OCI-LY1 (cell line): ENCODE results near the gene ZBTB32.

Experiments used
- EZH2 ChIP-seq: fragments of 200-600 bp; sonication (generic), shearing (Covaris generic); IDR thresholded peaks from 2 replicates; pipeline ENCODE4 v1.8.0; 2017; ENCODE audit warnings: borderline replicate concordance, mixed run types, mild to moderate bottlenecking, antibody characterized with exemption, low read length, moderate library complexity, mixed read lengths
- TF ChIP-seq, protein P1 (sequence below): fragments of 200-600 bp; sonication (generic), shearing (Covaris generic); IDR thresholded peaks from 2 replicates; pipeline ENCODE4 v1.5.1; 2017; ENCODE audit warnings: mild to moderate bottlenecking, antibody characterized with exemption, low read length, moderate library complexity, mixed read lengths

DNA sequence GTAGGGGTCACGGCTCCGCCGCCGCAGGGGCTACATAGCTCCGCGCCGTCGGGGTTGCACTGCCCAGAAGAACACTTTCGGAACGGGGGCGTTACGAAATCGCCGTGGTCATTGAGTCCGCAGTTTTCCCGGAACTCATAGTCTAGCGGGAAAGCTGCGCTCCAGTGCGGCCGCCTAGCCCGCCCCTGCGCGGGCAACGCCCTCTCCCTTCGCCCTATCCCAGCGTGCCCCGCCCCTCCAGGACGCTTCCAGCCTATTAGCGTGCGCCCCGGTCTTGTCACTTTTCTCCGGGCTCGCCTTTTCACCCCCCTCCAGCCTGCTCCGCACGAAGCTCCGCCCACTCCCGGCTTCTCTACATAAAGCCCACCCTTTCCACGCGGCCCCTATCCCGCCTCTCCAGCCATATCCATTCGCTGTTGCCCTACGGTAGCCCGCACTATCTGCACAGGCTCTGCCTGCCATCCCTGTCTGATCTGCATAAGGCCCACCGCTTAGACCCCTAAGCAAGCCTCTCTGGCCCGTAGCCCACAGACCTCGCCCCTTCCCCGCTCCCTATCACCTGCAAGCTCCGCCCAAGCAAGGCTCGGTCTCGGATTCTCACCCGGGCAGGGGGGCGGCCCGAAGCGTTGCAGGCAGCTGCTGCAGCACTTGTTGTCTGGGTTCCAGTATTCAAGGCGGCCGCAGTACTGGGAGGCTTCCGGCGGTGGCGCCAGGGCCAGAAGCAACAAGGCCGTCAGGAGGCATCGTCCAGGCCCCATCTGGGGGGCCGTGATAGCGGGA lies 36.3 kb downstream of the ZBTB32 start:
- TF ChIP-seq, protein P1, sequence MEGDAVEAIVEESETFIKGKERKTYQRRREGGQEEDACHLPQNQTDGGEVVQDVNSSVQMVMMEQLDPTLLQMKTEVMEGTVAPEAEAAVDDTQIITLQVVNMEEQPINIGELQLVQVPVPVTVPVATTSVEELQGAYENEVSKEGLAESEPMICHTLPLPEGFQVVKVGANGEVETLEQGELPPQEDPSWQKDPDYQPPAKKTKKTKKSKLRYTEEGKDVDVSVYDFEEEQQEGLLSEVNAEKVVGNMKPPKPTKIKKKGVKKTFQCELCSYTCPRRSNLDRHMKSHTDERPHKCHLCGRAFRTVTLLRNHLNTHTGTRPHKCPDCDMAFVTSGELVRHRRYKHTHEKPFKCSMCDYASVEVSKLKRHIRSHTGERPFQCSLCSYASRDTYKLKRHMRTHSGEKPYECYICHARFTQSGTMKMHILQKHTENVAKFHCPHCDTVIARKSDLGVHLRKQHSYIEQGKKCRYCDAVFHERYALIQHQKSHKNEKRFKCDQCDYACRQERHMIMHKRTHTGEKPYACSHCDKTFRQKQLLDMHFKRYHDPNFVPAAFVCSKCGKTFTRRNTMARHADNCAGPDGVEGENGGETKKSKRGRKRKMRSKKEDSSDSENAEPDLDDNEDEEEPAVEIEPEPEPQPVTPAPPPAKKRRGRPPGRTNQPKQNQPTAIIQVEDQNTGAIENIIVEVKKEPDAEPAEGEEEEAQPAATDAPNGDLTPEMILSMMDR = no peak; the same call in none of the 2 replicates
- no peak for TF ChIP-seq EZH2
